HEK293 (cell line): Measurements from ENCODE around the gene MAPKAPK3.

Experiments
- CTCF ChIA-PET: fragments of 350-600 bp; formaldehyde crosslinking; extraction: SDS; loops from one replicate; lab custom pipeline; 2021; ENCODE audit warnings: antibody characterized with exemption; lab: Yijun Ruan, JAX
- POLR2A ChIA-PET: fragments of 300-600 bp; formaldehyde crosslinking; extraction: SDS; loops from one replicate; lab custom pipeline; 2020; ENCODE audit warnings: antibody characterized with exemption, inconsistent platforms; lab: Yijun Ruan, JAX
- H3K27ac ChIP-seq: fragments of 200-500 bp; sonication (Bioruptor generic); 2 replicates; pipeline ENCODE4 v1.5.1; 2014; ENCODE audit warnings: low read depth, low read length, control low read depth, inconsistent platforms; ENCODE audit errors: extremely low read depth
- H3K36me3 ChIP-seq, 2 experiments: fragments of 200-500 bp in 1 of 2; sonication (Bioruptor generic) in 1 of 2; 1 replicate in 1 of 2; 2 replicates in 1 of 2; pipeline ENCODE4 v1.5.1; 2014 to 2017; ENCODE audit warnings: inconsistent platforms in 2 of 2, low read length in 2 of 2; ENCODE audit not compliant: control insufficient read depth in 2 of 2, insufficient read depth in 1 of 2
- H3K4me1 ChIP-seq: fragments of 200-500 bp; sonication (Bioruptor generic); 2 replicates; pipeline ENCODE4 v1.5.1; 2014; ENCODE audit warnings: mild to moderate bottlenecking, low read length, inconsistent platforms; ENCODE audit not compliant: control insufficient read depth, insufficient read depth
- H3K4me3 ChIP-seq: 2 replicates; pipeline ENCODE4 v1.5.1; 2011; ENCODE audit warnings: low read depth, mild to moderate bottlenecking, control low read depth, low read length, moderate library complexity
- H3K9me3 ChIP-seq: fragments of 200-500 bp; sonication (Bioruptor generic); 2 replicates; pipeline ENCODE4 v1.5.1; 2014; ENCODE audit warnings: low read depth, low read length, inconsistent platforms; ENCODE audit not compliant: control insufficient read depth, insufficient read depth
- FEZF1 ChIP-seq: fragments of 450-650 bp; formaldehyde crosslinking; IDR thresholded peaks from 2 replicates; pipeline ENCODE4 v1.5.1; 2016; ENCODE audit warnings: missing biosample characterization, missing genetic modification characterization
- HOXC10 ChIP-seq: sonication (generic); formaldehyde crosslinking; IDR thresholded peaks from 2 replicates; pipeline ENCODE4 v1.8.1; 2023; ENCODE audit warnings: mild to moderate bottlenecking, missing genetic modification reagents
- OSR2 ChIP-seq: fragments of 450-650 bp; formaldehyde crosslinking; IDR thresholded peaks from 2 replicates; pipeline ENCODE4 v1.5.1; 2016; ENCODE audit warnings: missing biosample characterization, missing genetic modification characterization
- PRDM2 ChIP-seq: fragments of 450-650 bp; formaldehyde crosslinking; IDR thresholded peaks from 2 replicates; pipeline ENCODE4 v1.5.1; 2016; ENCODE audit warnings: missing biosample characterization, missing genetic modification characterization, borderline replicate concordance
- SCRT1 ChIP-seq: fragments of 450-650 bp; formaldehyde crosslinking; IDR thresholded peaks from 2 replicates; pipeline ENCODE4 v1.5.1; 2016; ENCODE audit warnings: missing biosample characterization, missing genetic modification characterization, borderline replicate concordance
- ZBTB1 ChIP-seq: fragments of 450-650 bp; formaldehyde crosslinking; IDR thresholded peaks from 2 replicates; pipeline ENCODE4 v1.5.1; 2016; ENCODE audit warnings: missing biosample characterization, missing genetic modification characterization
- ZBTB26 ChIP-seq: fragments of 450-650 bp; formaldehyde crosslinking; optimal IDR thresholded peaks from 2 replicates; pipeline ENCODE3; 2016; ENCODE audit warnings: missing biosample characterization, mild to moderate bottlenecking, missing genetic modification characterization
- ZBTB48 ChIP-seq: fragments of 450-650 bp; formaldehyde crosslinking; IDR thresholded peaks from 2 replicates; pipeline ENCODE4 v1.5.1; 2016; ENCODE audit warnings: missing biosample characterization, missing genetic modification characterization
- ZFP41 ChIP-seq: fragments of 450-650 bp; formaldehyde crosslinking; IDR thresholded peaks from 2 replicates; pipeline ENCODE4 v1.5.1; 2016; ENCODE audit warnings: missing biosample characterization, missing genetic modification characterization, borderline replicate concordance
- ZNF138 ChIP-seq: fragments of 450-650 bp; formaldehyde crosslinking; IDR thresholded peaks from 2 replicates; pipeline ENCODE4 v1.5.1; 2016; ENCODE audit warnings: missing biosample characterization, missing genetic modification characterization, borderline replicate concordance
- ZNF146 ChIP-seq: fragments of 450-650 bp; formaldehyde crosslinking; IDR thresholded peaks from 2 replicates; pipeline ENCODE4 v1.5.1; 2016; ENCODE audit warnings: missing biosample characterization, missing genetic modification characterization
- ZNF335 ChIP-seq: fragments of 450-650 bp; formaldehyde crosslinking; conservative IDR thresholded peaks from 2 replicates; pipeline ENCODE4 v1.5.1; 2016; ENCODE audit warnings: missing biosample characterization, missing genetic modification characterization
- ZNF354C ChIP-seq: fragments of 450-650 bp; formaldehyde crosslinking; IDR thresholded peaks from 2 replicates; pipeline ENCODE4 v1.5.1; 2016; ENCODE audit warnings: missing biosample characterization, missing genetic modification characterization, low read depth, borderline replicate concordance
- ZNF513 ChIP-seq: fragments of 450-650 bp; IDR thresholded peaks from 2 replicates; pipeline ENCODE4 v1.5.1; 2018; ENCODE audit warnings: missing biosample characterization, missing genetic modification characterization
- ZNF529 ChIP-seq: fragments of 450-650 bp; formaldehyde crosslinking; IDR thresholded peaks from 2 replicates; pipeline ENCODE4 v1.5.1; 2017; ENCODE audit warnings: missing genetic modification characterization, missing biosample characterization; ENCODE audit not compliant: insufficient replicate concordance
- ZNF548 ChIP-seq: fragments of 450-650 bp; formaldehyde crosslinking; IDR thresholded peaks from 2 replicates; pipeline ENCODE4 v1.5.1; 2016; ENCODE audit warnings: missing biosample characterization, missing genetic modification characterization
- ZNF561 ChIP-seq: fragments of 450-650 bp; IDR thresholded peaks from 2 replicates; pipeline ENCODE4 v1.5.1; 2018; ENCODE audit warnings: missing biosample characterization, missing genetic modification characterization, borderline replicate concordance
- ZNF747 ChIP-seq: fragments of 450-650 bp; formaldehyde crosslinking; IDR thresholded peaks from 2 replicates; pipeline ENCODE4 v1.5.1; 2016; ENCODE audit warnings: missing biosample characterization, missing genetic modification characterization
- ZNF777 ChIP-seq: fragments of 450-650 bp; formaldehyde crosslinking; IDR thresholded peaks from 2 replicates; pipeline ENCODE4 v1.5.1; 2017; ENCODE audit warnings: missing biosample characterization, missing genetic modification characterization, borderline replicate concordance
- ZSCAN23 ChIP-seq: fragments of 450-650 bp; formaldehyde crosslinking; IDR thresholded peaks from 2 replicates; pipeline ENCODE4 v1.5.1; 2016; ENCODE audit warnings: missing biosample characterization, missing genetic modification characterization

The MAPKAPK3 gene

GRCh38 chr3:50605901-50606326 is 11.0 kb upstream of the MAPKAPK3 start (continued):
- TF ChIP-seq ZNF747 (tag by site-specific recombination) = no peak
- TF ChIP-seq, all 188 proteins: peak for 0

DNA sequence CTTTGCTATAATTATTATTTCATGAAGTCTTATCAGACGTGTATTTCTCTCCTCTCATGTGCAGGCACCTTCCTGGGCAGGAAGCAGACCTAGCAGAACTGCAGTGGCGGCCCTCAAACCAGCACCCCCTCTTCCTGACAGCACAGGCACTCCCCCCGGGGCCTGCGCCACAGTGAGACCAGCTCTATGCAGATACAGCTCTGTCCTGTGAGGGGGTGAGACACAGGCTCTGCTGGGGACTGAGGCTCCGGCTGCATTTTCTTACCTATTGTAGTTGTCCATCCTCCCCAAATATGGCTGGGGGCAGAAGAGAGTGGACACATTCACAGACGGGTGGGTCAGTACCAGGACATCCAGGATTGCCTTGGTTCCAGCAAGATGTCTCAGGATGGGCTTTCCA is 10.4 kb upstream of the MAPKAPK3 start:
- no peak overlapping the region for H3K4me3 ChIP-seq

GRCh38 chr3:50607271-50608091 is 9.5 kb upstream of the MAPKAPK3 start:
- H3K9me3 ChIP-seq = no peaks in the 10 kb centered on the region
- no peak overlapping the region for H3K27ac ChIP-seq
- CTCF ChIA-PET = interaction anchor here (0.6 kb wide), 1 partner anchor 418 kb away, joined by 4 read pairs; no protein-coding TSS in a partner anchor
- peaks cover 0 to 3% of the 10 kb centered on the region in 2 experiments; a peak in 1 of 3 replicates for H3K36me3 ChIP-seq
- H3K4me1 ChIP-seq = 0 out of 2 replicates have a peak, but pooled peaks cover 2% of the 10 kb centered on the region
- TF ChIP-seq ZNF777 (tag by site-specific recombination) = no peak
- no peak for TF ChIP-seq FEZF1
- TF ChIP-seq ZNF548 (tag by site-specific recombination) = no peak
- POLR2A ChIA-PET = no interaction called here
- H3K4me3 ChIP-seq = no peak overlapping the region

More for the DNA sequence above, 10.4 kb upstream of the MAPKAPK3 start:
- ChIA-PET CTCF (no interaction called here), POLR2A (no interaction called here)
- Histone ChIP-seq H3K4me1 (0 out of 2 replicates have a peak, but pooled peaks cover 2% of the 10 kb centered on the region), H3K36me3 (peaks cover 0 to 3% of the 10 kb centered on the region in 2 experiments; a peak in 1 of 3 replicates), H3K9me3 (no peaks in the 10 kb centered on the region), H3K27ac (no peak overlapping the region)
- TF ChIP-seq ZBTB48 (no peak), HOXC10 (CRISPR knock-in tag) (no peak), ZNF561 (tag by site-specific recombination) (no peak), ZSCAN23 (tag by site-specific recombination) (no peak), OSR2 (tag by site-specific recombination) (no peak), ZNF138 (no peak), ZBTB1 (tag by site-specific recombination) (no peak), ZFP41 (no peak), ZNF335 (no peak), PRDM2 (no peak)

- H3K36me3 ChIP-seq = peaks cover 0 to 3% of the 10 kb centered on the region in 2 experiments; a peak in 1 of 3 replicates
- CTCF ChIA-PET = interaction anchor here (0.6 kb wide), 1 partner anchor 417 kb away, joined by 4 read pairs; no protein-coding TSS in a partner anchor
- H3K9me3 ChIP-seq = no peaks in the 10 kb centered on the region
- POLR2A ChIA-PET = no interaction called here
- H3K4me3 ChIP-seq = no peak overlapping the region
- 0 out of 2 replicates have a peak, but pooled peaks cover 2% of the 10 kb centered on the region for H3K4me1 ChIP-seq
- H3K27ac ChIP-seq = no peak overlapping the region
- no peak for TF ChIP-seq SCRT1
- no peak for TF ChIP-seq ZBTB26 (tag by site-specific recombination)
- no peak for TF ChIP-seq ZNF529
- no peak for TF ChIP-seq ZNF146 (tag by site-specific recombination)
- no peak for TF ChIP-seq ZNF354C
- TF ChIP-seq ZNF513 (tag by site-specific recombination) = no peak
Measured at GRCh38 chr3:50608278-50608677, 8.7 kb upstream of the MAPKAPK3 start.
